Stimulated activated naive CD8-positive, alpha-beta T cell treated with anti-CD3 and anti-CD28 coated beads, Interleukin-15, amount 100 ng/mL, for 72 hours (primary cell): ENCODE measurements around the gene ZNF536.
A peak's percentile ranks its signal among the peaks of the same experiment; 100 is the strongest.
"Not testable (repeated sequence)": the region's sequence is repeated elsewhere in the genome, so short reads cannot be mapped to it uniquely, and the experiment has no call there.

Source experiments
- ATAC-seq: fragments of 150-1000 bp; cut with Tn5 transposase; 2 replicates; pipeline ENCODE4 v1.10.0; 2021; ENCODE audit warnings: mild to moderate bottlenecking, moderate library complexity
- DNase-seq, 2 donors: peaks; one replicate each; pipeline ENCODE4 v3.0.0; 2021 to 2022
- H3K27ac Mint-ChIP-seq, 2 donors: one replicate each; pipeline ENCODE4 v1.8.0; 2022; ENCODE audit warnings: mild to moderate bottlenecking in 2 of 2, mixed read lengths in 2 of 2, moderate library complexity in 2 of 2
- H3K27me3 Mint-ChIP-seq: one replicate; pipeline ENCODE4 v1.8.0; 2022; ENCODE audit warnings: mixed read lengths
- H3K4me1 Mint-ChIP-seq: one replicate; pipeline ENCODE4 v1.8.0; 2022; ENCODE audit warnings: mild to moderate bottlenecking, mixed read lengths
- H3K4me3 Mint-ChIP-seq, 2 donors: one replicate each; pipeline ENCODE4 v1.8.0; 2022; ENCODE audit warnings: mild to moderate bottlenecking in 2 of 2, mixed read lengths in 2 of 2, moderate library complexity in 1 of 2
- H3K9me3 Mint-ChIP-seq, 2 donors: one replicate each; pipeline ENCODE4 v1.8.0; 2022; ENCODE audit warnings: mixed read lengths in 2 of 2

ZNF536 gene

GRCh38 chr19:30388327-30388726, 16.1 kb downstream of the ZNF536 start:
- no peak overlapping the region for H3K27ac Mint-ChIP-seq
- no peak for DNase-seq
- no peak for ATAC-seq
- no peaks in the 10 kb centered on the region for H3K4me1 Mint-ChIP-seq
- H3K9me3 Mint-ChIP-seq = no peaks in the 10 kb centered on the region
- H3K4me3 Mint-ChIP-seq = no peak overlapping the region
- peaks cover 22% of the 10 kb centered on the region for H3K27me3 Mint-ChIP-seq

GRCh38 chr19:30388819-30389218, 16.6 kb downstream of the ZNF536 start:
- H3K9me3 Mint-ChIP-seq = no peaks in the 10 kb centered on the region
- H3K27ac Mint-ChIP-seq = no peak overlapping the region
- no peak overlapping the region for H3K4me3 Mint-ChIP-seq
- DNase-seq = no peak
- H3K4me1 Mint-ChIP-seq = no peaks in the 10 kb centered on the region
- peaks cover 26% of the 10 kb centered on the region for H3K27me3 Mint-ChIP-seq
- ATAC-seq = no peak

- Mint-ChIP-seq H3K27ac (no peak overlapping the region), H3K4me3 (no peak overlapping the region), H3K27me3 (peaks cover 30% of the 10 kb centered on the region), H3K9me3 (no peaks in the 10 kb centered on the region), H3K4me1 (no peaks in the 10 kb centered on the region)
- ATAC-seq (no peak), DNase-seq (no peak)
Measured at GRCh38 chr19:30390356-30390988, 18.3 kb downstream of the ZNF536 start.

GRCh38 chr19:30391052-30391451, 18.9 kb downstream of the ZNF536 start:
- Mint-ChIP-seq H3K9me3 (no peaks in the 10 kb centered on the region), H3K4me1 (no peaks in the 10 kb centered on the region), H3K27me3 (peaks cover 30% of the 10 kb centered on the region), H3K4me3 (no peak overlapping the region), H3K27ac (no peak overlapping the region)
- no peak for DNase-seq
- no peak for ATAC-seq

GRCh38 chr19:30391554-30392551, 19.7 kb downstream of the ZNF536 start:
- no peaks in the 10 kb centered on the region for H3K4me1 Mint-ChIP-seq
- peaks cover 30% of the 10 kb centered on the region for H3K27me3 Mint-ChIP-seq
- DNase-seq (no peak), ATAC-seq (no peak)
- no peak overlapping the region for H3K4me3 Mint-ChIP-seq
- H3K27ac Mint-ChIP-seq = no peak overlapping the region
- no peaks in the 10 kb centered on the region for H3K9me3 Mint-ChIP-seq

GRCh38 chr19:30393046-30393445, 20.9 kb downstream of the ZNF536 start:
- ATAC-seq = no peak

GRCh38 chr19:30393729-30394480, 21.7 kb downstream of the ZNF536 start:
- peak overlapping the region in 1 of 2 donors; percentile 37 for H3K27ac Mint-ChIP-seq
- no peak overlapping the region for H3K4me3 Mint-ChIP-seq
- H3K27me3 Mint-ChIP-seq = peaks cover 30% of the 10 kb centered on the region
- no peaks in the 10 kb centered on the region for H3K4me1 Mint-ChIP-seq
- ATAC-seq (no peak), DNase-seq (no peak)
- H3K9me3 Mint-ChIP-seq = peaks cover 0 to 7% of the 10 kb centered on the region in 2 donors

More at GRCh38 chr19:30393046-30393445, 20.9 kb downstream of the ZNF536 start:
- H3K4me1 Mint-ChIP-seq = no peaks in the 10 kb centered on the region
- no peak overlapping the region for H3K27ac Mint-ChIP-seq
- peaks cover 30% of the 10 kb centered on the region for H3K27me3 Mint-ChIP-seq
- peaks cover 0 to under 1% of the 10 kb centered on the region in 2 donors for H3K9me3 Mint-ChIP-seq
- DNase-seq = no peak
- H3K4me3 Mint-ChIP-seq = no peak overlapping the region

GRCh38 chr19:30394481-30395151, 22.4 kb downstream of the ZNF536 start:
- no peak overlapping the region for H3K4me3 Mint-ChIP-seq
- no peaks in the 10 kb centered on the region for H3K4me1 Mint-ChIP-seq
- no peak for ATAC-seq
- no peak for DNase-seq
- H3K9me3 Mint-ChIP-seq = peaks cover 0 to 7% of the 10 kb centered on the region in 2 donors
- peak overlapping the region in 1 of 2 donors; percentile 28 for H3K27ac Mint-ChIP-seq
- H3K27me3 Mint-ChIP-seq = peaks cover 30% of the 10 kb centered on the region

- no peaks in the 10 kb centered on the region for H3K4me1 Mint-ChIP-seq
- H3K9me3 Mint-ChIP-seq = peaks cover 0 to 7% of the 10 kb centered on the region in 2 donors
- H3K27me3 Mint-ChIP-seq = peaks cover 30% of the 10 kb centered on the region
- H3K27ac Mint-ChIP-seq = no peak overlapping the region
- DNase-seq = no peak
- no peak overlapping the region for H3K4me3 Mint-ChIP-seq
- ATAC-seq = no peak
Measured at GRCh38 chr19:30395283-30395682, 23.1 kb downstream of the ZNF536 start.

- not testable (repeated sequence) for DNase-seq, H3K4me3 Mint-ChIP-seq, H3K27me3 Mint-ChIP-seq, H3K4me1 Mint-ChIP-seq, H3K27ac Mint-ChIP-seq, ATAC-seq, H3K9me3 Mint-ChIP-seq
Measured at GRCh38 chr19:30398539-30398938, 26.4 kb downstream of the ZNF536 start.

- no peak overlapping the region for H3K27ac Mint-ChIP-seq
- no peak overlapping the region for H3K4me3 Mint-ChIP-seq
- no peak for DNase-seq
- H3K9me3 Mint-ChIP-seq = peaks cover 0 to 7% of the 10 kb centered on the region in 2 donors
- no peaks in the 10 kb centered on the region for H3K27me3 Mint-ChIP-seq
- no peaks in the 10 kb centered on the region for H3K4me1 Mint-ChIP-seq
- no peak for ATAC-seq
Measured at GRCh38 chr19:30401956-30402355, 29.8 kb downstream of the ZNF536 start.

- Mint-ChIP-seq H3K4me1 (no peaks in the 10 kb centered on the region), H3K4me3 (no peak overlapping the region), H3K9me3 (peaks cover 0 to 7% of the 10 kb centered on the region in 2 donors), H3K27ac (no peak overlapping the region), H3K27me3 (no peaks in the 10 kb centered on the region)
- ATAC-seq = no peak
- DNase-seq = no peak
Measured at GRCh38 chr19:30402436-30403202, 30.4 kb downstream of the ZNF536 start.

GRCh38 chr19:30403203-30403985, 31.2 kb downstream of the ZNF536 start:
- no peak overlapping the region for H3K4me3 Mint-ChIP-seq

More at GRCh38 chr19:30403203-30403985, 31.2 kb downstream of the ZNF536 start:
- no peak for DNase-seq
- H3K4me1 Mint-ChIP-seq = no peaks in the 10 kb centered on the region
- H3K9me3 Mint-ChIP-seq = peaks cover 0 to 4% of the 10 kb centered on the region in 2 donors
- no peaks in the 10 kb centered on the region for H3K27me3 Mint-ChIP-seq
- no peak overlapping the region for H3K27ac Mint-ChIP-seq
- ATAC-seq = no peak
